T1000 (cell line): ENCODE data around the gene MTMR3.
"Not testable (repeated sequence)": the region's sequence is repeated elsewhere in the genome, so short reads cannot be mapped to it uniquely, and the experiment has no call there.

Experiments used
- DNase-seq: peaks from one replicate; lab custom pipeline; 2025; ENCODE audit warnings: mixed read lengths; lab: John Stamatoyannopoulos, UW

Gene MTMR3

DNA sequence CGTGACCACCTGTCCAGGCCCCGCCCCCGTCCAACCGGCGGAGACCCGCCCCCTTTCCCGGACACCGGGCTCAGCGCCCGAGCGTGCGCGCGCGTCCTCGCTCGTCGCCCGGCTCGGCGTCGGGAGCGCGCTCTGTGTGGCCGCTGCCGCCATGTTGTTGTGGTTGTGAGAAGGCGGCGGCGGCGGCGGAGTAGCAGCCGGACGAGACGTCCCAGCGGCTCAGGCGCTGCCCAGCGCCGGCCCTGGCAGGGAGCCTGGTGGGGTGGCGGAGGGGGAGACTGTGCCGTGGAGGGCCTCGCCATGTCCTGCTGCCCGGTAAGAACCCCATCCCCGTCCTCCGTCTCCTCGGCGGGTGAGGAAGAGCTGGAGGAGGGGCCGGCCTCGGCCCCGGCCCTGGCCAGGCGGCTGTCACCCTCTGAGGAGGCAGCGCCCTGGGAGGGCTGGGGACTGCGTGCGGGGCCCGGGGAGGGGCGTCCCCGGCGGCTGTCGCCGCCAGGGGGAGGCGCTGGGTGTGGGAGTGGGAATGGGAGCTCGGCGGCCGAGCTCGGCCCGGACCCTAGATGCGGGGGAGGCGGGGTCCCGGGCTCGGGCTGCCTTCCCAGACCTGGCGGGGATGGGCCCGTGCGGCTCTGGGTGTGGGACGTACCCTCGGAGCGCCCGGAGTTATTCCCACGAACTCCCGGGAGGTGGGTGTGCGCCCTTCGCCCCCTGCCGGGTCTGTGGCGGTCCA, at the start of gene MTMR3:
Gene MTMR3, plus strand, starts transcription at position 130 of the 730 bp plus-strand sequence. CDS start 87,886 bp downstream, outside the sequence.
- peak; percentile 88 for DNase-seq

DNA sequence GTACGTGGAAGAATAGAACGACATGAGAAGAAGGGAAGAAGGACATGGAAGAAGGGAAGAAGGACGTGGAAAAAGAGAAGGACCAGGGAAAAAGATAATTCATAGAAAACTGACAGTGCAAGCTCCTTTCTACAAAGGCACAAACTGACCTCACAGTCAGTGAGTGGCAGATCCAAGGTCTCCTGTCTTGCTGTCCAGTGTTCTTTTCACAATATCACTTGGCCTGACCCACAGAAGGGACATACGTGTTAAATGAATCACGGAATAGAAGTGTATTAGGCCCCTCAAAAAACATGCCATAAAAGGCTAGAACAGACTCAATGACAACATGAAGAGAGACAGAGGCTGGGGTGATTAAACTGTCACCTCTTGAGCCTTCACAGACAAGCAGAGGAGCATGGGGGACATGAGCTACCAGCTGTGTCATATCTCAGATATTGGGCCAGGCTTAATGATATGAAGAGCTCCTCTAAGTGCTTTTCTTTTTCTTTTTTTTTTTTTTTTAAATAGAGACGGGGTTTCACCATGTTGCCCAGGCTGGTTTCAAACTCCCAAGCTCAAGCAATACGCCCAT, 49.5 kb upstream of the MTMR3 start:
- DNase-seq, result no peak

DNA sequence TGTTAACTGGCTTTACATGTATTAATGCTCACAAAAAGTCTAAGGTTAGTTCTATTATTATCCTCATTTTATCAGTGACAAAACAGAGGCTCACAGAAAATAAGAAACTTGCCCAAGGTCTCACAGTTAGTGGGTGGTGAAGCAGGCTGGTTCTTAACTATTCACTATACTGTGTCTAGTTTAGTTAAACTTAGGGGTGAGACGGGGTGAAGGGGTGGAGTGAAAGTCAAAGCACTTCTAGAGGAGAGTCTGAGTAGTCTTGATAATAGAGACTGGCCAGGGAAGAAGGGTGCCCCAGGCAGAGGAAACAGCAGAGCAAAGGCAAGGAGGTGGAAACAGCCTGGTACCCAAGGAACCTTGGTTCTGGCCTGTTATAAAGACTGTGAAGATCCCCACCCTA, 48.9 kb upstream of the MTMR3 start:
- no peak for DNase-seq

DNA sequence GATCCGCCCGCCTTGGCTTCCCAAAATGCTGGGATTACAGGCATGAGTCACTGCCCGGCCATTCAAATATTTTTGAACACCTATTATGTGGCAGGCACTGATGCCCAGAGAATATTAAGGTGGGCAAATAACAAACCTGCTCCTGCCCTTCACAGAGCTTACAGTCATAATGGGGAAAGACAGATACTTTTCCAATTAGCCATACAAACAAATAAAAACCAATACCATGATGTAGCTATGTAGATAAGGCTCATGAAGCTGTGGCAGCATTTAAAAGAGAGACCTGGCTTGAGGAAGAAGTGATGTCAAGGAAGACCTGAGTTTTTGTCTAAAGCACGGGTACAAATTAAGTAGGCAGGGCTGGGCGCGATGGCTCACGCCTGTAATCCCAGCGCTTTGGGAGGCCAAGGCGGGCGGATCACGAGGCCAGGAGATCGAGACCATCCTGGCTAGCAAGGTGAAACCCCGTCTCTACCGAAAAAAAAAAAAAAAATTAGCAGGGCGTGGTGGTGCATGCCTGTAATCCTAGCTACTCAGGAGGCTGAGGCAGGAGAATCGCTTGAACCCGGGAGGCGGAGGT, 46.1 kb upstream of the MTMR3 start:
- not testable (repeated sequence) for DNase-seq

DNA sequence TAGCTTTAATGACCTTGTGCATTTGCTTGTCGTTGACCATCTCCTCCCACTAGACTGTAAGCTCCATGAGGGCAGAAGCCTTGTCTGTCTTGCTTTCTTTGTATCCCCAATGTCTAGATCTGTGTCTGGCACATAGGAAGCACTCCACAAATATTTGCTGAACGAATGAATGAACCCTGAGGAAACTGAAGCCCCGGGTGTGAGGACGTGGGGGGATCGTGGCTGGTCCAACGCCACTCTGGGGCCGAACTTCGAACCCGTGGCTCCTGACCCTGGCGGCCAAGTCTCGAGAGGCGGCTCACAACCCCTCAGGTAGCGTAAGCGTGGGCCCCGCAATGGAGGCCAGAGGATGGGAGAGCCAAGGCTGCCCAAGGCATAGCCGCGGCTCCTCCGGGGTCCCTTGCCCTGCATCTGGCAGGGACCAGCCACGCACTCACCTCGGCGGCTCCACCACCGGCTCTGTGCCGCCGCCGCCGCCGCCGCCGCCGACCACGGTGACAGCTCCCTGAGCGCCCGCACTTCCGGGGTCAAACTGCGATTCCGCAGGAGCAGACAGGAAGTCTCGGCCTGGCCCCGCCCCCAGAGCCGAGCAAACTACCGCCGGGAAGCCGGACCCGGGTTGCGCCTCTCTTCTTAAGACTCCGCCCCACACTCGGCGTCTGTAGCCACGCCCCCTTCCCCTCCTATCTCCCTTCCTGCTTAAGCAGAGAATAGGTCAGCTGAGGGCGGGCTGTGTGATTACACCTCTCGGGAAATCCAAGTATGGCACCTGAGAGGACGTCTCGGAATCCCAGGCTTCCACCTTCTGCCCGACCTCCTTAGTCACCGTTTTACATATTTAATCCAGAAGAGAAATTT, 45.0 kb upstream of the MTMR3 start, which contains the start of gene ASCC2:
Gene ASCC2, minus strand, starts transcription at position 534 of the 858 bp plus-strand sequence. CDS start 5,949 bp downstream, outside the sequence.
- peak; percentile 95 for DNase-seq

DNA sequence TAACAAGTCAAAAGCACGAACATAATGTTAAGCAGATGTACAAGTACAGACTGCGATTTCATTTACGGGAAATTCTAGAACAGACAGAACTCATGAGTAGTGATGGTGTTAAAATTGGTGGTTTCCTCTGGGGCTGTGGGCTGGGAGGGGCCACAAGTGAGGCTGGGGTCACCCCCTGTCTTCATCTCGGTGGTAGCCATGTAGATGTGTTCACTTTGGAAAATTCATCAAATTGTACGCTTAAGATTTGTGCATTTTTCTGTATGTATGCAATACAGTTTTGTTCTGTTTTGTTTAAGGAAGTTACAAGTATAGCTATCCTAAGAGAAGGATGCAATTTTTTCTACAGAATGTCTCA, 44.4 kb upstream of the MTMR3 start:
- no peak for DNase-seq

DNA sequence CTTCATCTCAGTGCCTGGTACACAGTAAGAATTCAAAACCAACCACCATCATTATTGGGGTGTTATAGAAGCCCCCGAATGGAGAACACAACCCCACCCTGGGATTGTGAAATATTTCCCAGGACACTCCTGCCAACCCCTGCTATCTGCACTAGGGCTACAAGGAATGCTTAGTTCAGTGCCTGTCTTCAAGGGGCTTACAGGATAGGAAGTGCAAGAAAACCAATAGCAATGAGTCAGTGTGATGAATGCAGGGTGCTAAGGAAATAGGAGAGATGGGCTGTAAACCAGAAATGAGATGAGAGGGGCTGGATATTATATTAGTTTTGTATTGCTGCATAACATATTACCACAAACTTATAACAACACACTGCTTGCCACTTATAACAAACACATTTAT, 43.9 kb upstream of the MTMR3 start:
- no peak for DNase-seq

DNA sequence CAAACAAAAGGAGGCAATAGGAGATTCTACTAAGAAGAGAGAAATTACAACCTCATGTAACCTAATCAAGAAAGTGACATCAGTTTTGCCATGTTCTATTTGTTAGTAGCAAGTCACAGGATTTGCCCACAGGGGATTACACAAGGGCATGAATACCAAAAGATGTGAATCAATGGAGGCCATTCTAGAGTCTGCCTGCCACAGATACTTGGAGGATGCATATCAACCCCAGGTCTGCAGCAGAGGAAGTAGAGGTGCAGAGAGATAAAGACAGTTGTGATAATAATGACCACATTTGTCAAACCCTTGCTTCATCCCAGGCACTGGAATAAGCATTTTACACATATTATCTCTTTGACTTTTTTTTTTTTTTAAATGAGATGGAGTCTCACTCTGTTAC, 42.5 kb upstream of the MTMR3 start:
- no peak for DNase-seq

DNA sequence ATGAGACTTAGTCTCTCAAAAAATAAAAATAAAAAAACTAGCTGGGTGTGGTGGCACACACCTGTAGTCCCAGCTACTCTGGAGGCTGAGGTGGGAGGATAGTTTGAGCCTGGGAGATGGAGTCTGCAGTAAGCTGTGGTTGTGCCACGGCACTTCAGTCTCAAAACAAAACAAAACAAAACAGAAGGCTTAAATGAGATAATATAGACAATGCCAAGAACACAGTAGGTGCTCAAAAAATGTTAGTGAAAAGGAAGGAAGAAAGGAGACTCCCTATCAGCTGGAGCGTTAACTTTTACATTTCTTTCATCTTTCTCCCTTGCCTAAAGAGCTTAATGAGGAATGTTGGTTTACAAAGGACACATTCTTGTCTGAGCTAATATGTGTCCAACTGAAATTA, 40.8 kb upstream of the MTMR3 start:
- no peak for DNase-seq

DNA sequence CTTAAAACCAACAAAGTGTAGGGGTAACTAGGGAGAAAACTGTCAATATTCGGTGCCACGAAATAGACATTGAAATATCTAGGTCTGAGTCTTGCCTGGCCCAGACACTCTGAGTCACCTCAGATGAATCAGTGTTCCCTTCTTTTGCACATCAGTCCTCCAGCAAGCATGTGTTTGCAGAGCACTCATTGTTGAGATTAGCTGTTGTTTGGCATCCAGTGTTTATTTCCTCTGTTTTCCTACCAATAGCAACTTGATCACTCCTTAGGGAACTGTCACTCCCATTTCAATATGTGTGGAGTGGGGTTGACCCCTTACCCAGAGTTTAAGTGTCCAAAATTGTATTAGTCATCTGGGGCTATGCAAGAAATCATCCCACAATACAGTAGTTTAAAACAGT, 40.2 kb upstream of the MTMR3 start:
- peak; percentile 71 for DNase-seq

DNA sequence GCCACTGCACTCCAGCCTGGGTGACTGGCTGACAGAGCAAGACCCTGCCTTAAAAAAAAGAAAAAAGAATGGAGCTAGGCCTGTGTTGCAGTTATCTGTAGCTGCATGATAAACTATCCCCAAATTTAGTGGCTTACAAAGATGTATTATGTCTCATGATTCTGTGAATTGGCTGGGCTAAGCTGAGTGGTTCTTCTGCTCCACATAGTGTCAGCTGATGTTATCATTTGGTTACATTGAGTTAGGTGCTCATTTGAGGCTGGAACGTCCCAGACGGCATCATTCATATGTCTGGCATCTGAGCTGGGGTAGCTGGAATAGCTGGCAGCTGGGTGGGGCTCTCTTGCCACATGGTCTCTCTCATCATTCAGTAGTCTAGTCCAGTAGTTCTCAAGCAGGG, 36.7 kb upstream of the MTMR3 start:
- DNase-seq, result no peak

DNA sequence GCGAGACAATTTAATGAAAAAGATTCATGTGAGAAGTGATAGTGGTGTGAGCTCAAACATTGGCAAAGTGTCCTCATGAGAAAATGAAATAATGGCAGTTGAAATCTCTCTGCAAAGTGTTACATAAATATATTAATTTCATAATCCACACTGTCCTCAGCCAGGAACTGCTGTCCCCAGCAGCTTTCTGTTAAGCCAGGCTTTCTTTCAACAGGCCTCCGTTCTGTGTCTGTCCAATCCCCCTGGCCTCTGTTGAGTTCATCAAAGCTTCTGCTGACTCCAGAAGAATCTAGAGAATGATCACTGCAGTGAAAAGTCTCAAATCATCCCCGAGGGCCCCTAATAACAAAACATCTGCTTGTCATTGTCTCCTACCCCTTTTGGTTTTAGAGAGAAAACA, 34.9 kb upstream of the MTMR3 start:
- DNase-seq, result no peak

DNA sequence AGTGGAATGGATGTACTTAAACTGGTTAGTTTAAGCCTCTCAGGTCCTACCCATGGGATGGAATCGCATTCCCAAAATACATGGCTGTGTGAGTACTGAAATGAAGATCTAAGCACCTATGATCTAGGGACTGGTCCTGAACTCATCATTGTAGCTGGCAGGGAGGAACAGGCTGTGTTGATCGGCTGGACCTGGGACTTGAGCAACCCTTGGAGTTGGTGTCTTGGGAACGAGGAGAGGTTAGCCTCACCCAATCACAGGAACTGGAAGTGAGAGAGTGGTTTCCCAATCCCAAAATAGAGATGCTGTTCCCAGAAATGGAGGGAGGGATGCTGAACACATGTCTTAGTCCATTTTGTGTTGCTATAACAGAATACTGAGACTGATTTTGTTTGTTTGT, 28.5 kb upstream of the MTMR3 start:
- no peak for DNase-seq

DNA sequence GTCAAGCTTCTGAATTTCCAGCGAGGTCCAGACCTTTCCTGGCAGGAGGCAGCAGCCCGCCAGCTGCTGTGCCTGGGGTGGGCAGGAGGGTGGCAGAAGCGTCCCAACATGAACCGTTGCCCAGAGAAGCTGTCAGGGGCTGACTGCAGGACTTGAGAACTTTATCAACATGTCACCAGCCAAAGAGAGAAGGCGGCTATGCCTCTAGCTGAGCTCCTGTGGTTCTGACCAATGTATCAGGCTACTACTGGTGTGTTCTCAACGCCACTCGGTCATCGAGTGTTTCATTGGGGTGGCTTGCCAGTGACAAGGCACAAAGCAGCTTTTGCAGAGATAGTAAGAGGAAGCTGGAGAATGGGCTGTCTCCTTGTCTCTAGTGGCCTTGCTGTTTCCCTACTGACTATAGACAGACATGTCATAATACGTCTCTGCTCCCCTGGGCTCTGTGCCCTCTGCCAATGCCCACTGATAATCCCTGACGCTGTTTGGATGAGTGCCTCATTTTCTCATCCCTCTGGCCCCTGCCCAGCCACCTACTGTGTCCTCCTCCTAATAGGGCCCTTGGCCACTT, 27.3 kb upstream of the MTMR3 start:
- no peak for DNase-seq

DNA sequence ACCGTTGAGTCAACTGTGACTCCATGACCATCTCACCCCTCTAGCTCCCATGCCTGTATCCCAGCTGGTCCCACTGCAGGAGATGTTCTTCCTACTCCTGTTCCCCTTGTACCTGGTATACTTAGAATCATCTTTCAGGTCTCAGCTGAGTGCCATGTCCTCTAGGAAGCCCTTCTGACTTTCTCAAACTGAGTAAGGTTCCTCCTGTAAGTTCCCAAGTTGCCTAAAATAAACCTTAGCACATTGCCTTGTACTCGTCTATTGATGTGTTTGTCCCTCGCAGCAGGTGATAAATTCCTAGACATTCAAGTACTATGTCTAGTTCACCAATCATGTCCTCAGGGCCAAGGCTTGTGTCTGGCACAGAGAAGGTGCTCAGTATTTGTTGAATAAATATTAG, 26.5 kb upstream of the MTMR3 start:
- DNase-seq, result no peak

DNA sequence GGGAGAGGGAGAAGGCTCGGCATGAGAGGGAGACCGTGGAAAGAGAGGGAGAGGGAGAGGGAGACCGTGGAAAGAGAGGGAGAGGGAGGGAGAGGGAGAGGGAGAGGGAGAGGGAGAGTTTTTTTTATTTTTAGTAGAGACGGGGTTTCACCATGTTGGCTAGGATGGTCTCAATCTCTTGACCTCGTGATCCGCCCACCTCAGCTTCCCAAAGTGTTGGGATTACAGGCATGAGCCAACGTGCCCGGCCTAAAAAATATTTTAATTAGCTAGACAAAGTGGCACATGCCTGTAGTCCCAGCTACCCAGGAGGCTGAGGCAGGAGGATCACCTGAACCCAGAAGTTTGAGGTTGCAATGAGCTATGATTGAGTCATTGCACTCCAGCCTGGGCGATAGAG, 23.9 kb upstream of the MTMR3 start:
- not testable (repeated sequence) for DNase-seq

DNA sequence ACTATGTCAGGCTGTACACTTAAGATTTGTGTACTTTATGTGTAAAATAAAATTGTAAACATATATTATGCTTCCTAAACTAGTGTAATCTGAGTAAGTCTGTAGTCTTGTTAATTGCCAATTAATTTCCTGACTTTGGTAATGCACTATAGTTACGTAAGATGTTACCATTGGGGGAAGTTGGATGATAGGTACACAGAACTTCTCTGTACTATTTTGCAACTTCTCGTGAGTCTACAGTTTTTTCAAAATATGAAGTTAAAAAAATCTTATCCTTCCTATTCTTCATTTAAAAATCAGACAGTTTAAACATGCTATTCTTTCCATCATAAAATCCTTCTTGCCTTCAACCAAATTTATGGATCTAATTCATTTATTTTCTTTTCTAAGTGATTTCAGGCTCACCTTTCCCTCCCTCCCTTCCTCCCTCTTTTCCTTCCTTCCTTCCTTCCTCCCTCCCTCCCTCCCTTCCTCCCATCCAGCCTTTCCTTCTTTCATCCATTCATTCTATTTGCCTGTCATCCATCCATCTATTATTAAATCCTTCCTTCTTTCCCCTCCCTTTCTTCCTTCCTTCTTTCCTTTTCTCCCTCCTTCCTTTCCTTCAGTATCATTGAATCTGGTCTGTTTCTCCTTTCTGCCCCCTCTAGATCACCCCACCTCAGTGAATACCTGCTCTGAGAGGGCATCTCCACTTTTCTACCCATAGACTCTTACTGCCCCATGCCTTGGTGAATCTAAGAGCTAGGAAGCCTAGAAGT, 22.8 kb upstream of the MTMR3 start:
- no peak for DNase-seq

DNA sequence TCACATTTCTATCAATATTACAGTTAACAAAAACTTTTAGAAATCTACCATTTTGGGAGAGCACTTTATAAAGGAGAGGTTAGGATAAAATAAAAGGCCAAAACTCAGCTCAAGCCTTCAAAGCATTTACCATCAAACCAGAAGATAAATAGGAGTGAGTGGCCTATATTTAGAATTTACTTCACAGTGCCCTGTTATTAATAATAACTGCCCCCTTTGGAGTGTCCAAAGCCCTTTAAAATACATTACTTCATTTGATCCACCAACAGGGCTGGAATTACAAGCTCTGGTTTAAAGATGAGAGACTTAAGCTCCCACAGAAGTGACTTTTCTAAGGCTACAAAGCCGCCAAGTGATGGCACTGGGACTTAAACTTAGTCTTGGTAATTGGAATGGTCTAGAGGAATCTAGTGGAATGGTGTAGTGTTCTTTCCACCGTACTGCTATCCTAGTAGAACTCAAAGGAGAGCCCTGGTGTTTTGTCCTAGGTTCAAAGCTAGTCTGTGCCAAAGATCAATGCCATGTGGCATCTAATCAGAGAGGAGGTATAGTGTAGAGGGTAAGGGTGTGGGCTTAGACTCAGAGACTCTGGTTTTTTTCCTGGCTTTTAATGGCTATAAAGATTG, 21.2 kb upstream of the MTMR3 start:
- no peak for DNase-seq

DNA sequence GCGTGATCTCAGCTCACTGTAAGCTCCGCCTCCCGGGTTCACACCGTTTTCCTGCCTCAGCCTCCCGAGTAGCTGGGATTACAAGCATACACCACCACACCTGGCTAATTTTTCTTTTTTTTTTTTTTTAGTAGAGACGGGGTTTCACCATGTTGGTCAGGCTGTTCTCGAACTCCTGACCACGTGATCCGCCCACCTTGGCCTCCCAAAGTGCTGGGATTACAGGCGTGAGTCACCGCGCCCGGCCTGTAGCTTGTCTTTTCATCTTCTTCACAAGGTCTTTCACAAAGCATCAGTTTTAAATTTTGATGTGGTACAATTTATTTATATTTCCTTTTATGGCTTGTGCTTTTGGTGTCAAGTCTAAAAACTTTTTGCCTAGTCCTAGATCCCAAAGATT, 17.4 kb upstream of the MTMR3 start:
- DNase-seq, result not testable (repeated sequence)

DNA sequence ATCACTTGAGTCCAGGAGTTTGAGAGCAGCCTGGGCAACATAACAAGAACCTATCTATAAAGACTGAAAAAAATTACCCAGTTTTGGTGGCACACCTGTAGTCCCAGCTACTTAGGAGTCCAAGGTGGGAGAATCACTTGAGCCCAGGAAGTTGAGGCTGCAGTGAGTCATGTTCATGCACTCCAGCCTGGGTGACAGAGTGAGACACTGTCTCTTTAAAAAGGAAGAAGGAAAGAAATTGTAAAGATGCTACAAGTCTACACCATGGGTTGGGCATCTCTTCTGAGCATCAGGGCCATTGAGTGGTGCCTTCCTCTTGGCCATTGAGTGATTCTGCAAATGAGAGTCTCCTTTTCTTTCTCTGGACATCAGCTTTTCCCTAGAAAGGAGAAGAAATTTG, 15.7 kb upstream of the MTMR3 start:
- DNase-seq, result no peak

DNA sequence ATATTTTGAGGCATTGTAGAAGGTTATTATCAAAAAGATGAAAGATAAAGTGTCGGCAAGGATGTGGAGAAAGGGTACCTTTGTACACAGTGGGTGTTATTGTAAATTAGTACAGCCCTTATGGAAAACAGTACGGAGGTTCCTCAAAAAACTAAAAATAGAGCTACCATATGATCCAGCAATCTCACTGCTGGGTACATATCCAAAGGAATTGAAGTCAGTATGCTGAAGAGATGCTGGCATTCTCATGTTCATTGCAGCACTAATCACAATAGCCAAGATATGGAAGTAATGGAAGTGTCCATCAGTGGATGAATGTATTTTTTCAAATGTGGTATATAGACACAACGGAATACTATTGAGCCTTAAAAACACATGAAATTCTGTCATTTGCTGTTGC, 15.1 kb upstream of the MTMR3 start:
- no peak for DNase-seq
